ENCODE results near the gene AADACL4. TPM values are rescaled to one million over a fixed set of nuclear protein-coding genes. Genes with fewer than 3 reads are reported as not detected.

AADACL4 gene
- total and polyA plus RNA-seq, 2 donors (not counting 1 experiment from before 2014, with no cell fraction given) = not detected

DNA sequence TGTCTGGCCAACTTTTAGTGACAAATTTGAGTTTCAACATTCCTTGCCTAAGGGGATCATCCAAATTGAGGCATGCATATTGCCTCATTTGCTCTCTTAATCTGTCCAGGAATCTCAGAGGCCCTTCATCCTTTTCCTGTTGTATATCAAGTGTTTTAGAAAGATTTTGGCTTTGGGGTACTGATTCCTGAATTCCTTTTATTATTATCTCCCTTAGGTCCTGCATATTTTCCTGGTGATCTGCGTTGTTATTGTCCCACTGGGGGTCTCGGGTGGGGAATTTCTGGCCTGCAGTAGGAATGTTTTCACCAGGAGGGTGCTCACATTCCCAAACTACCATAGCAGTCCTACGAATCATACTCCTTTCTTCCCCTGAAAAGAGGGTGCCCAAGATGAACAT lies 67.7 kb downstream of the AADACL4 start:
- no CpG with 5 or more reads among the region's 3 CpGs for WGBS (ENCODE audit: insufficient coverage)
- peaks cover 50% of the 10 kb centered on the region for H3K27me3 Mint-ChIP-seq

DNA sequence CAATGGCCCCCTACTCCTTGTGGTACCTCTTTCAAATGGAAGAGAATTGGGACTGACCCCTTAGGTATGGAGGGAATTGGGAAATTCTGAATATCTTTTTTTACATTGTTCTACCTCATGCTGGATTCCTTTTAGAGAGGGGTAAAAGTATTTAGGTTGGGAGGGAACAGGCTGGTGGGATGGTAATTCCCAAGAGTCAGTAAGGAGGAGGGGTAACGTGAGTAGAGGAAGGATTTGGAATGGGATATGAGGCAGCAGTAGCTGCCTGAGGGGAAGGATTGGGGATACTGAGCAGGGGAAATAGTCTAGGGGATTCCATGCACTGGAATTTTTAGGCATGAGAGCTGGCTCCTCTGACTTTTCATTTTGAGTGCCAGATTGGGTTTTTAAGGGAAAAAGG lies 68.2 kb downstream of the AADACL4 start:
- H3K36me3 ChIP-seq (replicated peaks in 1 of 2; ENCODE audit: control extremely low read depth in 1 of 2, control insufficient read depth in 1 of 2, extremely low read depth in 1 of 2, insufficient read depth in 2 of 2, low read length in 1 of 2) = no peaks in the 10 kb centered on the region
- WGBS (ENCODE audit: insufficient coverage) = 73% methylated on average over 1 of the region's 1 CpG
- ATAC-seq (ENCODE audit: low read depth) = no peak
- intact Hi-C loops (cut with micrococcal nuclease) = no loop called here
- H3K4me2 ChIP-seq (replicated peaks; ENCODE audit: low read depth, low read length, poor library complexity, severe bottlenecking) = no peak overlapping the region
- H3K27ac ChIP-seq (ENCODE audit: low read length in 2 of 2) = no peak overlapping the region
- no peaks in the 10 kb centered on the region for H3K9me3 ChIP-seq (ENCODE audit: control extremely low read depth in 1 of 3, control insufficient read depth in 2 of 3, insufficient read depth in 1 of 3, low read length in 2 of 3)
- no peak overlapping the region for H2AFZ ChIP-seq (ENCODE audit: insufficient read depth, low read depth, low read length, poor library complexity, severe bottlenecking)
- Mint-ChIP-seq H3K9me3 (ENCODE audit: insufficient read depth) (no peaks in the 10 kb centered on the region), H3K4me1 (no peaks in the 10 kb centered on the region), H3K27me3 (peaks cover 50% of the 10 kb centered on the region), H3K4me3 (no peak overlapping the region), H3K27ac (no peak overlapping the region)
- no peak overlapping the region for H3K4me3 ChIP-seq (ENCODE audit: control extremely low read depth in 1 of 5, extremely low read depth in 1 of 5, insufficient read depth in 1 of 5, low read depth in 2 of 5, low read length in 4 of 5)
- ChIA-PET CTCF (no interaction called here), POLR2A (no interaction called here)
- H3K9ac ChIP-seq (ENCODE audit: low read length) = no peak overlapping the region
- no peak for DNase-seq
- no peaks in the 10 kb centered on the region for H3K4me1 ChIP-seq (ENCODE audit: control insufficient read depth in 2 of 2, insufficient read depth in 2 of 2, low read length in 2 of 2)
- H3K27me3 ChIP-seq (replicated peaks in 1 of 4; ENCODE audit: control extremely low read depth in 1 of 4, control insufficient read depth in 3 of 4, insufficient read depth in 4 of 4, low read length in 3 of 4) = no peaks in the 10 kb centered on the region
- no peaks in the 10 kb centered on the region for H4K20me1 ChIP-seq (ENCODE audit: control insufficient read depth, insufficient read depth, low read length, poor library complexity, severe bottlenecking)
- TF ChIP-seq, protein P1, sequence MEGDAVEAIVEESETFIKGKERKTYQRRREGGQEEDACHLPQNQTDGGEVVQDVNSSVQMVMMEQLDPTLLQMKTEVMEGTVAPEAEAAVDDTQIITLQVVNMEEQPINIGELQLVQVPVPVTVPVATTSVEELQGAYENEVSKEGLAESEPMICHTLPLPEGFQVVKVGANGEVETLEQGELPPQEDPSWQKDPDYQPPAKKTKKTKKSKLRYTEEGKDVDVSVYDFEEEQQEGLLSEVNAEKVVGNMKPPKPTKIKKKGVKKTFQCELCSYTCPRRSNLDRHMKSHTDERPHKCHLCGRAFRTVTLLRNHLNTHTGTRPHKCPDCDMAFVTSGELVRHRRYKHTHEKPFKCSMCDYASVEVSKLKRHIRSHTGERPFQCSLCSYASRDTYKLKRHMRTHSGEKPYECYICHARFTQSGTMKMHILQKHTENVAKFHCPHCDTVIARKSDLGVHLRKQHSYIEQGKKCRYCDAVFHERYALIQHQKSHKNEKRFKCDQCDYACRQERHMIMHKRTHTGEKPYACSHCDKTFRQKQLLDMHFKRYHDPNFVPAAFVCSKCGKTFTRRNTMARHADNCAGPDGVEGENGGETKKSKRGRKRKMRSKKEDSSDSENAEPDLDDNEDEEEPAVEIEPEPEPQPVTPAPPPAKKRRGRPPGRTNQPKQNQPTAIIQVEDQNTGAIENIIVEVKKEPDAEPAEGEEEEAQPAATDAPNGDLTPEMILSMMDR (IDR thresholded peaks at IDR 0.05) = no peak
- TF ChIP-seq EZH2 (IDR thresholded peaks at IDR 0.05; ENCODE audit: borderline replicate concordance, insufficient read depth, low read depth, low read length, poor library complexity, severe bottlenecking) = no peak
- no peaks in the 10 kb centered on the region for H3K79me2 ChIP-seq (ENCODE audit: control insufficient read depth, insufficient read depth, low read length)

More for the DNA sequence above, 67.7 kb downstream of the AADACL4 start:
- DNase-seq = no peak
- H3K79me2 ChIP-seq (ENCODE audit: control insufficient read depth, insufficient read depth, low read length) = no peaks in the 10 kb centered on the region
- TF ChIP-seq, protein P1 (IDR thresholded peaks at IDR 0.05) = no peak
- TF ChIP-seq EZH2 (IDR thresholded peaks at IDR 0.05; ENCODE audit: borderline replicate concordance, insufficient read depth, low read depth, low read length, poor library complexity, severe bottlenecking) = no peak
- intact Hi-C loops (cut with micrococcal nuclease) = no loop called here
- no peak overlapping the region for H2AFZ ChIP-seq (ENCODE audit: insufficient read depth, low read depth, low read length, poor library complexity, severe bottlenecking)
- no peaks in the 10 kb centered on the region for H3K27me3 ChIP-seq (replicated peaks in 1 of 4; ENCODE audit: control extremely low read depth in 1 of 4, control insufficient read depth in 3 of 4, insufficient read depth in 4 of 4, low read length in 3 of 4)
- POLR2A ChIA-PET = no interaction called here
- H3K4me3 ChIP-seq (ENCODE audit: control extremely low read depth in 1 of 5, extremely low read depth in 1 of 5, insufficient read depth in 1 of 5, low read depth in 2 of 5, low read length in 4 of 5) = no peak overlapping the region
- no peak overlapping the region for H3K4me3 Mint-ChIP-seq
- H3K4me1 Mint-ChIP-seq = no peaks in the 10 kb centered on the region
- H4K20me1 ChIP-seq (ENCODE audit: control insufficient read depth, insufficient read depth, low read length, poor library complexity, severe bottlenecking) = no peaks in the 10 kb centered on the region
- H3K9ac ChIP-seq (ENCODE audit: low read length) = no peak overlapping the region
- H3K9me3 ChIP-seq (ENCODE audit: control extremely low read depth in 1 of 3, control insufficient read depth in 2 of 3, insufficient read depth in 1 of 3, low read length in 2 of 3) = no peaks in the 10 kb centered on the region
- H3K36me3 ChIP-seq (replicated peaks in 1 of 2; ENCODE audit: control extremely low read depth in 1 of 2, control insufficient read depth in 1 of 2, extremely low read depth in 1 of 2, insufficient read depth in 2 of 2, low read length in 1 of 2) = no peaks in the 10 kb centered on the region
- no peaks in the 10 kb centered on the region for H3K9me3 Mint-ChIP-seq (ENCODE audit: insufficient read depth)
- CTCF ChIA-PET = no interaction called here
- no peak for ATAC-seq (ENCODE audit: low read depth)
- H3K4me1 ChIP-seq (ENCODE audit: control insufficient read depth in 2 of 2, insufficient read depth in 2 of 2, low read length in 2 of 2) = no peaks in the 10 kb centered on the region
- no peak overlapping the region for H3K27ac ChIP-seq (ENCODE audit: low read length in 2 of 2)
- no peak overlapping the region for H3K27ac Mint-ChIP-seq
- no peak overlapping the region for H3K4me2 ChIP-seq (replicated peaks; ENCODE audit: low read depth, low read length, poor library complexity, severe bottlenecking)

Measured in B cell (primary cell).